Esophagus squamous epithelium (tissue), 5 donors: Measurements from ENCODE around the gene UBE4A. TPM values are rescaled to one million over a fixed set of nuclear protein-coding genes. Genes with fewer than 3 reads are reported as not detected.
"Not testable (repeated sequence)": the region's sequence is repeated elsewhere in the genome, so short reads cannot be mapped to it uniquely, and the experiment has no call there.

Experiments used
- DNase-seq: peaks from one replicate; lab custom pipeline; 2025; lab: John Stamatoyannopoulos, UW
- H3K27ac ChIP-seq, 4 donors: fragments of 200-600 bp; sonication (generic); one replicate each; pipeline ENCODE4 v1.5.1; 2016 to 2019; ENCODE audit warnings: mild to moderate bottlenecking in 1 of 4
- H3K27me3 ChIP-seq, 4 donors: fragments of 200-600 bp; sonication (generic); 1 replicate in 3 of 4; 2 replicates in 1 of 4; pipeline versions ENCODE4 v1.5.1 to v1.6.0; 2017 to 2021; ENCODE audit warnings: antibody characterized with exemption in 1 of 4
- H3K36me3 ChIP-seq, 3 donors: fragments of 200-600 bp; sonication (generic); one replicate each; pipeline ENCODE4 v1.5.1; 2016 to 2019
- H3K4me1 ChIP-seq, 3 donors: fragments of 200-600 bp; sonication (generic); one replicate each; pipeline ENCODE4 v1.5.1; 2017 to 2019
- H3K4me3 ChIP-seq, 4 donors: fragments of 200-600 bp; sonication (generic); 1 replicate in 3 of 4; 2 replicates in 1 of 4; pipeline ENCODE4 v1.5.1; 2016 to 2019; ENCODE audit warnings: mild to moderate bottlenecking in 2 of 4, moderate library complexity in 1 of 4
- H3K9me3 ChIP-seq, 3 donors: fragments of 200-600 bp; sonication (generic); one replicate each; pipeline ENCODE4 v1.5.1; 2016 to 2019
- POLR2A ChIP-seq, 4 donors: fragments of 450-650 bp; IDR thresholded peaks; one replicate each; pipeline ENCODE4 v1.6.1; 2017; ENCODE audit warnings: antibody characterized with exemption in 4 of 4, mild to moderate bottlenecking in 4 of 4, moderate library complexity in 3 of 4
- WGBS, 2 donors: methylation state at CpG; one replicate each; pipeline ENCODE4 v1.1.5; 2018; 5-methylcytosine and 5-hydroxymethylcytosine counted together
- intact Hi-C: fragments of 100-400 bp; cut with DNase I; formaldehyde crosslinking; loops from one replicate; pipeline ENCODE4 v1.15.0; 2022
- total RNA-seq, 4 donors: library from RNA; depleted of rRNA; stranded (reverse); fragments of >200 nt; gene quantifications; one replicate each; pipeline ENCODE4 v1.1.0, GENCODE V29; 2016
- TF ChIP-seq, protein P1 (sequence below), 6 experiments: fragments of 450-650 bp in 4 of 6; fragments of 200-600 bp in 2 of 6; sonication (generic) in 2 of 6; IDR thresholded peaks; one replicate each; pipeline ENCODE4 v1.5.1; 2016 to 2019; ENCODE audit warnings: antibody characterized with exemption in 6 of 6, mild to moderate bottlenecking in 4 of 6, moderate library complexity in 4 of 6
- donor health status: DM: yes; HTN: yes; CAD: no.

UBE4A gene
- total RNA-seq, 4 donors from 2014 or later = 21.9 to 36.0 (median 33.2) TPM

DNA sequence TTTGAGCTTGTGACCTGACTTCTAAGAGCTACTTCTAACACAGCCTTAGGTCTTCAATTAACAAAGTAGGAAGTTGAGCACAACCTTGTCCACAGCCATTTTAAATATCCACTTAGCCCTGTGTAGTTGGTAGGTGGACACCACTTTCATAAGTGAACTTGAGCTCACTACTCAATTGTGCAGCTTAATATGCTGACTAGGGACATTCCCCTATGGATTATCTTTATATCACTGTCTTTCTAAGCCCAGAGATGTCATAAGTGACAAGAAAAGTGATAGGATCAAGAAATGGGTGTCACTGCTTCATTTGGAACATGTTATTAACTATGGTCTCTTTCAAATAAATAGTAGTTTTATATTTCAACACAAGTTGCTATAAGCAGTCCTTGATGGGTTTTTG lies 38.0 kb downstream of the UBE4A start:
- no peak for TF ChIP-seq POLR2A (IDR thresholded peaks at IDR 0.05)
- TF ChIP-seq, protein P1, sequence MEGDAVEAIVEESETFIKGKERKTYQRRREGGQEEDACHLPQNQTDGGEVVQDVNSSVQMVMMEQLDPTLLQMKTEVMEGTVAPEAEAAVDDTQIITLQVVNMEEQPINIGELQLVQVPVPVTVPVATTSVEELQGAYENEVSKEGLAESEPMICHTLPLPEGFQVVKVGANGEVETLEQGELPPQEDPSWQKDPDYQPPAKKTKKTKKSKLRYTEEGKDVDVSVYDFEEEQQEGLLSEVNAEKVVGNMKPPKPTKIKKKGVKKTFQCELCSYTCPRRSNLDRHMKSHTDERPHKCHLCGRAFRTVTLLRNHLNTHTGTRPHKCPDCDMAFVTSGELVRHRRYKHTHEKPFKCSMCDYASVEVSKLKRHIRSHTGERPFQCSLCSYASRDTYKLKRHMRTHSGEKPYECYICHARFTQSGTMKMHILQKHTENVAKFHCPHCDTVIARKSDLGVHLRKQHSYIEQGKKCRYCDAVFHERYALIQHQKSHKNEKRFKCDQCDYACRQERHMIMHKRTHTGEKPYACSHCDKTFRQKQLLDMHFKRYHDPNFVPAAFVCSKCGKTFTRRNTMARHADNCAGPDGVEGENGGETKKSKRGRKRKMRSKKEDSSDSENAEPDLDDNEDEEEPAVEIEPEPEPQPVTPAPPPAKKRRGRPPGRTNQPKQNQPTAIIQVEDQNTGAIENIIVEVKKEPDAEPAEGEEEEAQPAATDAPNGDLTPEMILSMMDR (IDR thresholded peaks at IDR 0.05) = no peak
- H3K4me1 ChIP-seq = peaks cover 6 to 17% (median 6%) of the 10 kb centered on the region in 3 donors
- no peak overlapping the region for H3K4me3 ChIP-seq
- H3K27me3 ChIP-seq = no peaks in the 10 kb centered on the region
- H3K36me3 ChIP-seq = peaks cover 22 to 63% (median 26%) of the 10 kb centered on the region in 3 donors
- DNase-seq = no peak
- intact Hi-C loops = loop anchor here (10.0 kb wide), 1 partner anchor 87 kb away; no protein-coding TSS in a partner anchor
- no peaks in the 10 kb centered on the region for H3K9me3 ChIP-seq
- H3K27ac ChIP-seq = no peak overlapping the region

DNA sequence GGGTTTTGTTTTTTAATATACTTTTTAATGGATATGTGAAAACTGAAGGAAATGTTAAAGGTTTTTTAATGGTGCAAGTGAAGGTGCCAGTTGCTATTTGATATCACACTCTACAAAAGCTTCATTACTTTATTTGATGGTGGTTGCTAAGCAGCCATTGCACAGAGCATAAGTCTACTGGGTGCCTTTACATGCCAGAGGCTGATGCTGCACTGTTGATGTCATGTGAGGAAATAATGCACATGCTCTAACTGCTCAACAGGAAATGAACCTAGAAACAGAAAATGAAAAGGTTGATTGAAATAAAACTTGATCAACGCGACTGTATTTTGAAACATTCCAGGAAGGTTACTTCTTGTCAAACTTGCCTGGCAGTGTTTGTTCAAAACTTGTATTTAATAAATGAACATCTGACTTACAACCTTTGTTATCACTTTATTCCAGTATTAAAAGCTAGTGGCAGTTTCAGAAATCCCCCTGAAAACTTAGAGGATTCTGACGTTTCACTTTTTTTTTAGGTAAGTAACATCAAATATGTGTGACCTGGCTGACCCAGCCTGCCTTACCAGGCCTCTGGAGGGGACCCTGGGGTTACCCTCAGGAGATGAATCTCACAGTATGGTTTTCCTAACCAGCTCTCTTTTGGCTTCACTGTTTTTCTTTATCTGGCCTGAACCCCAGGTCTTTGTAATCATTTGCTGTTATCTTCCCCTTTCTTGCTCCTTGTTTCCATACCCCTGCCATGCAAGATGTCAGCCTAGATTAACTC lies 39.6 kb downstream of the UBE4A start:
- peaks cover 14 to 48% (median 16%) of the 10 kb centered on the region in 3 donors for H3K36me3 ChIP-seq

DNA sequence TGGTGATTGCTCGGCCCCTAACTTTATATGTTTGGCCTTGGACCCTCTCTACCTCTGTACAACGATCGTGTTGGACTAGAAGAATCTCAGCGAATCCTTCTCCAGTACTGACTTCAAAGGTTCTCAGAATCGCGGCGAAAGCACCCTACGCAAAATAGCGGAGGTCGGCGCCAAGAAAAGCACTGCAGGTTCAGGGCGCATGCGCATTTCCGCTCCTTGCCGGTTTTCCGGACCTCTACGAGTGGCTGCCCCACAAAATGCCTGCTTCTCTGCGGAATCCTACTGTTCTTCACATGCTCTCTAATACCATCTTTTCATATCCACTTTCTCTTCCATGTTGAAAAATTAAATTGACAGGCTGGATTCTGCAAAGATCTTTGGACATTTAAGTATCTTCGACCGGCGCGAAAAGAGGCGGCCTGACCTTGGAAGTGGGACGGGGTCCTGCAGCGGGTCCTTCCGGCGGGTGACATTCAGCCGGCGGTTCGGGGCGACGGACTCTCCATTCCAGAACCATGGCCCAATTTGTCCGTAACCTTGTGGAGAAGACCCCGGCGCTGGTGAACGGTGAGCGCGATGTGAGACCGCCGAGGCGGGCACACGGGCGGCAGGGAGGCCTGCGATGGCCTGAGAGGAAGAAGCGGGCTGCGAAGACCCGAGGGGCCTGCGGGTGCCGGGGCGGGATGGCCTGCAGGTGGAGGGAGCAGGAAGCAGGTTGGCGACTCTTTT lies 41.9 kb downstream of the UBE4A start, which contains the start of gene ATP5MG:
Gene ATP5MG (plus strand): TSS at position 456 of the 729 bp plus-strand sequence. CDS start 60 bp downstream, at position 516.
- peaks cover 17 to 45% (median 26%) of the 10 kb centered on the region in 3 donors for H3K4me1 ChIP-seq
- peaks cover 0 to 36% (median under 1%) of the 10 kb centered on the region in 3 donors for H3K36me3 ChIP-seq
- intact Hi-C loops = no loop called here
- peak within 1 kb of the TSS; percentile 82 to 91 (median 90) for H3K27ac ChIP-seq
- WGBS, 2 donors = 1% methylated on average over 47 to 50 of the region's 51 CpGs
- peak; percentile 29 for DNase-seq
- H3K9me3 ChIP-seq = no peaks in the 10 kb centered on the region
- peak in 1 of 4 donors; percentile 50 for TF ChIP-seq POLR2A (IDR thresholded peaks at IDR 0.05)
- TF ChIP-seq, protein P1 (IDR thresholded peaks at IDR 0.05) = peak in 3 of 6 experiments; percentile 2 to 17 (median 2)
- no peaks in the 10 kb centered on the region for H3K27me3 ChIP-seq
- H3K4me3 ChIP-seq = peak within 1 kb of the TSS; percentile 86 to 97 (median 90)

More for the DNA sequence above, 39.6 kb downstream of the UBE4A start:
- DNase-seq = no peak
- WGBS, 2 donors = 27 to 39% methylated on average over 3 of the region's 3 CpGs
- Histone ChIP-seq H3K4me3 (no peak overlapping the region), H3K9me3 (no peaks in the 10 kb centered on the region), H3K27me3 (no peaks in the 10 kb centered on the region), H3K27ac (peak overlapping the region in 3 of 4 donors; percentile 0 to 63 (median 5)), H3K4me1 (peaks cover 17 to 32% (median 19%) of the 10 kb centered on the region in 3 donors)
- intact Hi-C loops = loop anchor here (10.0 kb wide), 1 partner anchor 86 kb away; no protein-coding TSS in a partner anchor
- TF ChIP-seq POLR2A (IDR thresholded peaks at IDR 0.05) = no peak
- TF ChIP-seq, protein P1 (IDR thresholded peaks at IDR 0.05) = no peak

GRCh38 chr11:118401880-118402590 lies 42.6 kb downstream of the UBE4A start:
- intact Hi-C loops = no loop called here
- H3K4me1 ChIP-seq = peaks cover 17 to 45% (median 26%) of the 10 kb centered on the region in 3 donors
- peaks cover 0 to 36% (median 6%) of the 10 kb centered on the region in 3 donors for H3K36me3 ChIP-seq
- DNase-seq = no peak
- no peaks in the 10 kb centered on the region for H3K9me3 ChIP-seq
- no peaks in the 10 kb centered on the region for H3K27me3 ChIP-seq
- 1% methylated on average over 22 of the region's 22 CpGs for WGBS, 2 donors
- TF ChIP-seq, protein P1 (IDR thresholded peaks at IDR 0.05) = no peak
- TF ChIP-seq POLR2A (IDR thresholded peaks at IDR 0.05) = no peak
- H3K4me3 ChIP-seq = peak overlapping the region; percentile 86 to 97 (median 90)
- peak overlapping the region; percentile 82 to 91 (median 90) for H3K27ac ChIP-seq

- H3K9me3 ChIP-seq, intact Hi-C loops, DNase-seq, H3K27me3 ChIP-seq: not testable (repeated sequence)
- peaks cover 17 to 45% (median 26%) of the 10 kb centered on the region in 3 donors for H3K4me1 ChIP-seq
- peak overlapping the region; percentile 86 to 97 (median 90) for H3K4me3 ChIP-seq
- H3K27ac ChIP-seq = peak overlapping the region in 3 of 4 donors; percentile 82 to 91 (median 90)
- 65 to 75% methylated on average over 4 to 7 of the region's 7 CpGs for WGBS, 2 donors
- H3K36me3 ChIP-seq = peaks cover 0 to 36% (median 12%) of the 10 kb centered on the region in 3 donors
Observed at GRCh38 chr11:118402594-118402993, 43.2 kb downstream of the UBE4A start.
